GM23338 (cell line): Measurements from ENCODE around the gene ZNF700.

Source experiments
- CREB1 ChIP-seq: fragments of 250-450 bp; sonication (Bioruptor Pico); IDR thresholded peaks from 2 replicates; pipeline ENCODE4 v1.5.0; 2020; ENCODE audit warnings: low read depth, mild to moderate bottlenecking, moderate library complexity
- EZH2 ChIP-seq: fragments of 200-600 bp; sonication (generic); IDR thresholded peaks from one replicate; pipeline ENCODE4 v1.8.0; 2017; ENCODE audit warnings: antibody characterized with exemption, mild to moderate bottlenecking, low read depth; ENCODE audit not compliant: unreplicated experiment
- EZH2phosphoT487 ChIP-seq: fragments of 200-600 bp; sonication (generic); IDR thresholded peaks from one replicate; pipeline ENCODE4 v1.8.1; 2018; ENCODE audit warnings: antibody characterized with exemption; ENCODE audit not compliant: unreplicated experiment
- POLR2AphosphoS5 ChIP-seq: IDR thresholded peaks from 2 replicates; pipeline ENCODE4 v1.6.1; 2016; ENCODE audit warnings: antibody characterized with exemption, low read depth
- STAT1 ChIP-seq: IDR thresholded peaks from one replicate; pipeline ENCODE4 v1.6.1; 2016; ENCODE audit warnings: antibody characterized with exemption; ENCODE audit not compliant: unreplicated experiment
- ZNF331 ChIP-seq: fragments of 250-450 bp; sonication (Bioruptor Pico); IDR thresholded peaks from 2 replicates; pipeline ENCODE4 v1.5.0; 2020; ENCODE audit warnings: low read depth, mild to moderate bottlenecking, moderate library complexity
- TF ChIP-seq, protein P1 (sequence below), 2 experiments: fragments of 200-600 bp in 1 of 2; sonication (generic) in 1 of 2; conservative IDR thresholded peaks; 2 replicates each; pipeline versions ENCODE4 v1.5.1 to v1.6.1; 2016 to 2017; ENCODE audit warnings: antibody characterized with exemption in 2 of 2, low read depth in 2 of 2, mild to moderate bottlenecking in 2 of 2, moderate library complexity in 1 of 2
- TF ChIP-seq, protein P2 (sequence below): IDR thresholded peaks from 2 replicates; pipeline ENCODE4 v1.6.1; 2016; ENCODE audit warnings: antibody characterized with exemption
- TF ChIP-seq, protein P3 (sequence below): IDR thresholded peaks from one replicate; pipeline ENCODE4 v1.6.1; 2018; ENCODE audit warnings: antibody characterized with exemption; ENCODE audit not compliant: unreplicated experiment
- TF ChIP-seq, protein P4 (sequence below): fragments of 250-450 bp; sonication (Bioruptor Pico); IDR thresholded peaks from 2 replicates; pipeline ENCODE4 v1.5.0; 2020; ENCODE audit warnings: mild to moderate bottlenecking, moderate library complexity

DNA sequence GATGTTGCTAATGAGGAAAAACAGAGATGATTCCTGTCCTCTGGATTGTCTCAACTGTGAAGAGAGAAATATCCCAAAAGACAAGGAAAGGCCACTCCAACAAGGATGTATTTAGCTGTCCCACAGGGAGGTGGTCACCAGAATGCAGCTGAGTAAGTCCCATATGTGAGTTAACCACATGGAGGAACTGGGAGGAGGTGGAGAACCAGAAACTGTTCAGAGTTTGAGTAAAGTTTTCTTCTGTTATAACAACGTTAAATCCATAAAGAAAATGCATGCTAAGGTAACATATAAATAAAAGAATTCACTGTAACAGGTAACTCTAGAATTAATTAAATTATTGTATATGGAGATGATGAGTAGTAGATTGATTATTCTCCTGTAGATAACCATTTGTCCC is 45.3 kb downstream of the ZNF700 start:
- TF ChIP-seq, protein P1, sequence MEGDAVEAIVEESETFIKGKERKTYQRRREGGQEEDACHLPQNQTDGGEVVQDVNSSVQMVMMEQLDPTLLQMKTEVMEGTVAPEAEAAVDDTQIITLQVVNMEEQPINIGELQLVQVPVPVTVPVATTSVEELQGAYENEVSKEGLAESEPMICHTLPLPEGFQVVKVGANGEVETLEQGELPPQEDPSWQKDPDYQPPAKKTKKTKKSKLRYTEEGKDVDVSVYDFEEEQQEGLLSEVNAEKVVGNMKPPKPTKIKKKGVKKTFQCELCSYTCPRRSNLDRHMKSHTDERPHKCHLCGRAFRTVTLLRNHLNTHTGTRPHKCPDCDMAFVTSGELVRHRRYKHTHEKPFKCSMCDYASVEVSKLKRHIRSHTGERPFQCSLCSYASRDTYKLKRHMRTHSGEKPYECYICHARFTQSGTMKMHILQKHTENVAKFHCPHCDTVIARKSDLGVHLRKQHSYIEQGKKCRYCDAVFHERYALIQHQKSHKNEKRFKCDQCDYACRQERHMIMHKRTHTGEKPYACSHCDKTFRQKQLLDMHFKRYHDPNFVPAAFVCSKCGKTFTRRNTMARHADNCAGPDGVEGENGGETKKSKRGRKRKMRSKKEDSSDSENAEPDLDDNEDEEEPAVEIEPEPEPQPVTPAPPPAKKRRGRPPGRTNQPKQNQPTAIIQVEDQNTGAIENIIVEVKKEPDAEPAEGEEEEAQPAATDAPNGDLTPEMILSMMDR (conservative IDR thresholded peaks at IDR 0.05; ENCODE audit: low read depth in 2 of 2): no peak
- TF ChIP-seq EZH2 (no peak), EZH2phosphoT487 (no peak), ZNF331 (no peak), CREB1 (CRISPR knock-in tag) (no peak), STAT1 (no peak), POLR2AphosphoS5 (no peak)
- TF ChIP-seq, protein P2, sequence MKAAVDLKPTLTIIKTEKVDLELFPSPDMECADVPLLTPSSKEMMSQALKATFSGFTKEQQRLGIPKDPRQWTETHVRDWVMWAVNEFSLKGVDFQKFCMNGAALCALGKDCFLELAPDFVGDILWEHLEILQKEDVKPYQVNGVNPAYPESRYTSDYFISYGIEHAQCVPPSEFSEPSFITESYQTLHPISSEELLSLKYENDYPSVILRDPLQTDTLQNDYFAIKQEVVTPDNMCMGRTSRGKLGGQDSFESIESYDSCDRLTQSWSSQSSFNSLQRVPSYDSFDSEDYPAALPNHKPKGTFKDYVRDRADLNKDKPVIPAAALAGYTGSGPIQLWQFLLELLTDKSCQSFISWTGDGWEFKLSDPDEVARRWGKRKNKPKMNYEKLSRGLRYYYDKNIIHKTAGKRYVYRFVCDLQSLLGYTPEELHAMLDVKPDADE: no peak
- TF ChIP-seq, protein P3, sequence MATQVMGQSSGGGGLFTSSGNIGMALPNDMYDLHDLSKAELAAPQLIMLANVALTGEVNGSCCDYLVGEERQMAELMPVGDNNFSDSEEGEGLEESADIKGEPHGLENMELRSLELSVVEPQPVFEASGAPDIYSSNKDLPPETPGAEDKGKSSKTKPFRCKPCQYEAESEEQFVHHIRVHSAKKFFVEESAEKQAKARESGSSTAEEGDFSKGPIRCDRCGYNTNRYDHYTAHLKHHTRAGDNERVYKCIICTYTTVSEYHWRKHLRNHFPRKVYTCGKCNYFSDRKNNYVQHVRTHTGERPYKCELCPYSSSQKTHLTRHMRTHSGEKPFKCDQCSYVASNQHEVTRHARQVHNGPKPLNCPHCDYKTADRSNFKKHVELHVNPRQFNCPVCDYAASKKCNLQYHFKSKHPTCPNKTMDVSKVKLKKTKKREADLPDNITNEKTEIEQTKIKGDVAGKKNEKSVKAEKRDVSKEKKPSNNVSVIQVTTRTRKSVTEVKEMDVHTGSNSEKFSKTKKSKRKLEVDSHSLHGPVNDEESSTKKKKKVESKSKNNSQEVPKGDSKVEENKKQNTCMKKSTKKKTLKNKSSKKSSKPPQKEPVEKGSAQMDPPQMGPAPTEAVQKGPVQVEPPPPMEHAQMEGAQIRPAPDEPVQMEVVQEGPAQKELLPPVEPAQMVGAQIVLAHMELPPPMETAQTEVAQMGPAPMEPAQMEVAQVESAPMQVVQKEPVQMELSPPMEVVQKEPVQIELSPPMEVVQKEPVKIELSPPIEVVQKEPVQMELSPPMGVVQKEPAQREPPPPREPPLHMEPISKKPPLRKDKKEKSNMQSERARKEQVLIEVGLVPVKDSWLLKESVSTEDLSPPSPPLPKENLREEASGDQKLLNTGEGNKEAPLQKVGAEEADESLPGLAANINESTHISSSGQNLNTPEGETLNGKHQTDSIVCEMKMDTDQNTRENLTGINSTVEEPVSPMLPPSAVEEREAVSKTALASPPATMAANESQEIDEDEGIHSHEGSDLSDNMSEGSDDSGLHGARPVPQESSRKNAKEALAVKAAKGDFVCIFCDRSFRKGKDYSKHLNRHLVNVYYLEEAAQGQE: no peak
- TF ChIP-seq, protein P4, sequence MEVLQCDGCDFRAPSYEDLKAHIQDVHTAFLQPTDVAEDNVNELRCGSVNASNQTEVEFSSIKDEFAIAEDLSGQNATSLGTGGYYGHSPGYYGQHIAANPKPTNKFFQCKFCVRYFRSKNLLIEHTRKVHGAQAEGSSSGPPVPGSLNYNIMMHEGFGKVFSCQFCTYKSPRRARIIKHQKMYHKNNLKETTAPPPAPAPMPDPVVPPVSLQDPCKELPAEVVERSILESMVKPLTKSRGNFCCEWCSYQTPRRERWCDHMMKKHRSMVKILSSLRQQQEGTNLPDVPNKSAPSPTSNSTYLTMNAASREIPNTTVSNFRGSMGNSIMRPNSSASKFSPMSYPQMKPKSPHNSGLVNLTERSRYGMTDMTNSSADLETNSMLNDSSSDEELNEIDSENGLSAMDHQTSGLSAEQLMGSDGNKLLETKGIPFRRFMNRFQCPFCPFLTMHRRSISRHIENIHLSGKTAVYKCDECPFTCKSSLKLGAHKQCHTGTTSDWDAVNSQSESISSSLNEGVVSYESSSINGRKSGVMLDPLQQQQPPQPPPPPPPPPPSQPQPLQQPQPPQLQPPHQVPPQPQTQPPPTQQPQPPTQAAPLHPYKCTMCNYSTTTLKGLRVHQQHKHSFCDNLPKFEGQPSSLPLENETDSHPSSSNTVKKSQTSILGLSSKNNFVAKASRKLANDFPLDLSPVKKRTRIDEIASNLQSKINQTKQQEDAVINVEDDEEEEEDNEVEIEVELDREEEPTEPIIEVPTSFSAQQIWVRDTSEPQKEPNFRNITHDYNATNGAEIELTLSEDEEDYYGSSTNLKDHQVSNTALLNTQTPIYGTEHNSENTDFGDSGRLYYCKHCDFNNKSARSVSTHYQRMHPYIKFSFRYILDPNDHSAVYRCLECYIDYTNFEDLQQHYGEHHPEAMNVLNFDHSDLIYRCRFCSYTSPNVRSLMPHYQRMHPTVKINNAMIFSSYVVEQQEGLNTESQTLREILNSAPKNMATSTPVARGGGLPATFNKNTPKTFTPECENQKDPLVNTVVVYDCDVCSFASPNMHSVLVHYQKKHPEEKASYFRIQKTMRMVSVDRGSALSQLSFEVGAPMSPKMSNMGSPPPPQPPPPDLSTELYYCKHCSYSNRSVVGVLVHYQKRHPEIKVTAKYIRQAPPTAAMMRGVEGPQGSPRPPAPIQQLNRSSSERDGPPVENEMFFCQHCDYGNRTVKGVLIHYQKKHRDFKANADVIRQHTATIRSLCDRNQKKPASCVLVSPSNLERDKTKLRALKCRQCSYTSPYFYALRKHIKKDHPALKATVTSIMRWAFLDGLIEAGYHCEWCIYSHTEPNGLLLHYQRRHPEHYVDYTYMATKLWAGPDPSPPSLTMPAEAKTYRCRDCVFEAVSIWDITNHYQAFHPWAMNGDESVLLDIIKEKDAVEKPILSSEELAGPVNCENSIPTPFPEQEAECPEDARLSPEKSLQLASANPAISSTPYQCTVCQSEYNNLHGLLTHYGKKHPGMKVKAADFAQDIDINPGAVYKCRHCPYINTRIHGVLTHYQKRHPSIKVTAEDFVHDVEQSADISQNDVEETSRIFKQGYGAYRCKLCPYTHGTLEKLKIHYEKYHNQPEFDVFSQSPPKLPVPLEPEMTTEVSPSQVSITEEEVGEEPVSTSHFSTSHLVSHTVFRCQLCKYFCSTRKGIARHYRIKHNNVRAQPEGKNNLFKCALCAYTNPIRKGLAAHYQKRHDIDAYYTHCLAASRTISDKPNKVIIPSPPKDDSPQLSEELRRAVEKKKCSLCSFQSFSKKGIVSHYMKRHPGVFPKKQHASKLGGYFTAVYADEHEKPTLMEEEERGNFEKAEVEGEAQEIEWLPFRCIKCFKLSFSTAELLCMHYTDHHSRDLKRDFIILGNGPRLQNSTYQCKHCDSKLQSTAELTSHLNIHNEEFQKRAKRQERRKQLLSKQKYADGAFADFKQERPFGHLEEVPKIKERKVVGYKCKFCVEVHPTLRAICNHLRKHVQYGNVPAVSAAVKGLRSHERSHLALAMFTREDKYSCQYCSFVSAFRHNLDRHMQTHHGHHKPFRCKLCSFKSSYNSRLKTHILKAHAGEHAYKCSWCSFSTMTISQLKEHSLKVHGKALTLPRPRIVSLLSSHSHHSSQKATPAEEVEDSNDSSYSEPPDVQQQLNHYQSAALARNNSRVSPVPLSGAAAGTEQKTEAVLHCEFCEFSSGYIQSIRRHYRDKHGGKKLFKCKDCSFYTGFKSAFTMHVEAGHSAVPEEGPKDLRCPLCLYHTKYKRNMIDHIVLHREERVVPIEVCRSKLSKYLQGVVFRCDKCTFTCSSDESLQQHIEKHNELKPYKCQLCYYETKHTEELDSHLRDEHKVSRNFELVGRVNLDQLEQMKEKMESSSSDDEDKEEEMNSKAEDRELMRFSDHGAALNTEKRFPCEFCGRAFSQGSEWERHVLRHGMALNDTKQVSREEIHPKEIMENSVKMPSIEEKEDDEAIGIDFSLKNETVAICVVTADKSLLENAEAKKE (CRISPR knock-in tag): no peak
